Stimulated activated CD8-positive, alpha-beta memory T cell treated with anti-CD3 and anti-CD28 coated beads, Interleukin-7, amount 100 ng/mL, for 24 hours (primary cell): ENCODE measurements around the gene LRRC56.

Experiments used
- DNase-seq: peaks from one replicate; pipeline ENCODE4 v3.0.0-alpha.2; 2020; ENCODE audit warnings: low read depth

The LRRC56 gene

GRCh38 chr11:540583-541432, 3.5 kb downstream of the LRRC56 start:
- DNase-seq, result no peak

GRCh38 chr11:541433-541885, 4.1 kb downstream of the LRRC56 start:
- DNase-seq, result no peak

GRCh38 chr11:544817-545166, 7.5 kb downstream of the LRRC56 start:
- no peak for DNase-seq

- DNase-seq, result no peak
Measured at GRCh38 chr11:545171-545570, 7.8 kb downstream of the LRRC56 start.

GRCh38 chr11:548700-549603, 11.6 kb downstream of the LRRC56 start:
- no peak for DNase-seq

GRCh38 chr11:550021-550745, 12.9 kb downstream of the LRRC56 start:
- DNase-seq, result no peak

DNA sequence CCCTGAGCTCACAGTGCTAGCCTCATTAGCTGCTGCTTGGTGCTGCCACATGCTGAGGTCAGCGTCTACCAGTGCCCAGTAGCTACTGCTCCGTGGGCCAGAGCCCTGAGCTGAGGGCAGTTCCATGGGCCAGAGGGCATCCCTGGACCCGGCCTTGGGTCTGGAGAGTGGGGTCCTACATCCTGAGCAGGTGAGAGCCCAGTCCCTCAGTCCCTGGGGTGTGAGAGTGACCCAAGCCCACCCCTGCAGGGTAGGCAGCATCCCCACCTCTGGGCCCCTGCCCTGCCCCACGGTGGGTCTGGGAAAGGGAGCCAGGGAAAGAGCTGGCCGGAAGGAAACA, 13.4 kb downstream of the LRRC56 start:
- no peak for DNase-seq

DNA sequence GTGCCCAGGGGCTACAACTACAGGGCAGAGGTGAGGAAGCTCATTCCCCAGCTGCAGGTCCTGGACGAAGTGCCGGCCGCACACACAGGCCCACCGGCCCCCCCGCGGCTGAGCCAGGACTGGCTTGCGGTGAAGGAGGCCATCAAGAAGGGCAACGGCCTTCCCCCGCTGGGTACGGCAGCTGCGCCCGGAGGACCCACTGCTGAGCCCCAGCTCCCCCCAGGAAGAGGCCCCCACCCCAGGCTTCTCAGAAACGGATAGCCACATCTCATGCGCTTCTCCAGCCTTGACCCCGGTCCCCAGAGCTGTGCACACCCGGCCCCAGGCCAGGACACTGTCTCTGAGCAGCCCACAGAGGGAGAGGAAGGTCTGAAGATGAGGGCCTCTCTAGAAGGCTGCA, 13.8 kb downstream of the LRRC56 start:
- no peak for DNase-seq

DNA sequence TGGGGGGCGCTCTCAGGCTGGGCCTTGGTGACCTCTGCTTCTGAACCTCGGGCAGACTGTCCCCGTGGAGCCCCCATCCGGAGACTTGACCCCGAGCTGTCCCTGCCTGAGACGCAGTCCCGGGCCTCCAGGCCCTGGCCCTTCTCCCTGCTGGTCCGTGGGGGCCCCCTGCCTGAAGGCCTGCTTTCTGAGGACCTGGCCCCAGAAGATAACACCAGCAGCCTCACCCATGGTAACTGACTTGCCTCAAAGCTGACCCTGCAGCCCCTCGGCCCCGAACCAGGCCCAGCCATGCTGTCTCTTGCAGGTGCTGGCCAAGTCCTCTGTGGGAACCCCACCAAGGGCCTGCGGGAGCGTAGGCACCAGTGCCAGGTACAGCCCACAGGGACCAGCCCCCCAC, 14.3 kb downstream of the LRRC56 start:
- no peak for DNase-seq

DNA sequence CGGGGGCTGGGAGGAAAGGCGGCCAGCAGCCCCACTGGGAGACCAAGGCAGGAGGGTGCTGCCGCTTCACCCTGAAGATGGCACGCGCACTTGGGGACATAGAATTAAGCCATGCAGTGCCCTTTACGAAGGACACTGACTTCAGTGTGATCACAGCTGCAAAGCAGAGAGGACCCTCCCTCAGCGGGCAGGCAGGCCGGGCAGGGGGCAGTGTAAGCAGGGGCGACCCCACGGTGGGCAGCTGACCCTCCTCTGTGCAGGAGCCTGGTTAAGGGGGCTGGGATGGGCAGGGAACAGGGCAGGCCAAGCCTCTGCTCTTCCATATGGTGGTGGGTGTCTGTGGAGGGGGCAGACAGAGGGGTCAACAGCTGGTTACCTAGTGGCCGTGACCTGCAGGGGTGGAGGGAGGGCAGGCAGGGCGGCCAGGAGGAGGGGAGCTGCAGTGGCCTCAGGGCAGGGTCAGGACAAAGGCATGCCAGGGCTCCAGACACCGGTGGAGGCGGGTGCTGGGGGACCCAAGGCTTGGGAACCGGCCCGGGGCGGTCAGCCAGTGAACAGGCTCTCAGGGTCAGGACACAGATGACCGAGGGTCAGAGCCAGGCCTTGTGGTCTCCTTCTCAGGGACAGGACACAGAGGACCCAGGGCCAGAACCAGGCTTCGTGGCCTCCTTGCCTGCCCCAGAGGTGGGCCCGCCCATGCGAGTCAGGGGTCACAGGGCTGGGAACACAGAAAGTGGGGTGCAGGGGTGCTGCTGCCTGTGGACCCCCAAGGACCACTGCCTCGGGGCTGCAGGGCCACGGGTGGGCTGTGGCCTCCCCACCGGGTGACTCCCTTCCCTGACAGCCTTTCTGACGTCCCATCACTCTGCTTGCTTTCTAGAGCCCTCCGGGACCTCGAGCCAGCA, 16.0 kb downstream of the LRRC56 start:
- no peak for DNase-seq

- no peak for DNase-seq
Measured at GRCh38 chr11:553988-554340, 16.6 kb downstream of the LRRC56 start.

DNA sequence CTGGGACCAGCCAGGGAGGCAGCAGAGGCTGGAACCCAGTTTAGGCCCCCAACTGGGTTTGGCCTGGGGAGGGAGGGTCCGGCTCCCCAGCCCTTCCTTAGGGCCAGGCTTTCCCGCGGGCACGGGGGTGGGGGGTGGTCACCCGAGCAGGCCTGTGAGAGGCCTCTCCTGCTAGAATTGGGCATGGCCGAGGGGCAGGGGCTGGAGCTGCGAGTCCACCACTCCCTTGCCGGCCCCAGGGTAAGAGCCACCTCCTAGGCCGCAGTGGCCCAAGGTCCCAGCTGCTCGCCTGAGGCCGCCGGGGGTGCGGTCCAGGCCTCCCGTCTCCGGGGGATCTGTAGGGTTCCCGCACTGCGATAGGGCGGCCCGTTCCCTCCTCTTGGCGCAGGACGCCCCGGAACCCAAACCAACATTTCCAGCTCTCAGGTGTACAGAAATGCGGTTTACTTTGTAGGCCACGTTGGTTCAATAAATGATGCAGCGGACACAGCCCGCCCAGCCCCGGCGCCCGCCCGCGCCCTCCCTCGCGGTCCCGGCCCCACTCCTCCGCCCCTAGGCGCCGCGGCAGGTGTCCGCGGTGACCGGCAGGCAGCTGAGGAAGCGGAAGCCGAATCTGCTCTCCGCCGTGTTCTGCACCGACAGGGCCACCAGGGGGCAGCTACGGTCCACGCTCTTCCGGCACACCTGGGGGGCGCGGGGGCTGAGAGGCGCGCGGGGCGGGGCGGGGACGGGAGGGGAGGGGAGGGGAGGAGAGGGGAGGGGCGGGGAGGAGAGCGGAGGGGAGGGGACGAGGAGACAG, 17.3 kb downstream of the LRRC56 start:
- DNase-seq, result no peak

DNA sequence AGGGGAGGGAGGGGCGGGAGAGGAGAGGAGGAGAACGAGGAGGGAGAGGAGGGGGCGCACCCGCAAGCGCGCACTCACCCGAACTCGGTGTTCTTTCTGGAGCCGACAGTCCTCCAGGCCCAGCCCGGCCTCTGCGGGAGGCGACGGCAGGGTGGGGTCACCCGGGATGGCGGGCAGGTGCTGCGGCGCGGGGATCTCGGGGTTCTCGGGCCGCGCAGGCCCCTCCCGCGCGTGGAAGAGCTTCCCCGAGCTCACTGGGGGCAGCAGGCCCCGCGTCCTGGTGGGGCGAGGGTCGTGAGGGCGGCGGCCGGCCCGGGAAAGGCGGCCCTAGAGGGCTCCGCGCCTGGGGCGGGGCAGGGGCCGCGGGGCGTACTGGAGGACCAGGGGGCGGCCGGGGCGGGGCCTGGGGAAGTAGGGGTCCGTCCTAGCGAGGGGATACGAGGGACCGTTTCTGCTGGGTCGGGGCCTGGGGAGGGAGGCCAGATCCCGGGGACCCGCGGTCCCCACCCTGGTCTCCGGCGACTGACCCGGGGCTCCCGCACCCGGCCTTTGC, 18.0 kb downstream of the LRRC56 start:
- DNase-seq, result no peak

DNA sequence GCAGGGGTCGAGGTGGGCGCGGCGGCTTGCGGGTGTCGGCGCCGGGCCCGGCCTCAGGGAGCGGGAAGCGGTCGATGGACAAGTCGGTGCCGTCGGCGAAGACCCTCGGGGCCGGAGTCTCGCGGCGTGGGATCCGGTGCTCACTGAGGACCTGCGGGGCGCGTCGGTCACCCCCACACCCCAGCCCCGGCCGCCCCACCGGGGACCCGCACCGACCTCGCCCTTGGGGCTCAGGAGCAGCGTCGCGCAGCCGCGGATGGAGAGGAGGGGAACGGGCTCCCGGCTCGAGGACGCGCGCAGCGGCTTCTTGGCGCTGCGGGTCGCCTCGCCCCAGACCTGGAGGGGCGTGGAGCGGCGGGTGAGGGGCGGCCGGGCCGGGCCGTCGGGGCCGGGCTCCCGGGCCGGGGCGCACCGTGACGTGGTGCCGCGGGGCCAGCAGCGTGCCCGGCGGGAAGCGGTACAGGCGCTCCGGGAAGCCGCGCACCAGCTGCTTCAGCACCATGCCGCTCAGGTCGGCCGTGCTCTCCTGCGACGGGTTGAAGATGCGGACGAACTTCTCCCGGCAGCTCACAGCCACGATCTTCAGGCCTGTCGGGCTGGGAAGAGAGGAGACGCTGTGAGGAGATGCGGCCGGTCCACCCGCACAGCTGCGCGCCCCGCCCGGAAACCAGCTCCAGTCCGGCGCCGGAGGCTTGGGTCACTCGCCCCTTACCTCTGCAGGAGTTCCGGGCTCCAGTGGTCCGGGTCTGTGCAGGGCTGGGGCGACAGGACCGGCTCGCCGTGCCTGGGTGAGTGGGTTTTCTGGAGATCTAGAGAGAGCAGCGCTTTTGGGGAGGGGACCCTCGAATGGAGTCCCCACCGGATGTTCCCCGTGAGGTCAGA, 18.7 kb downstream of the LRRC56 start:
- DNase-seq, result no peak

DNA sequence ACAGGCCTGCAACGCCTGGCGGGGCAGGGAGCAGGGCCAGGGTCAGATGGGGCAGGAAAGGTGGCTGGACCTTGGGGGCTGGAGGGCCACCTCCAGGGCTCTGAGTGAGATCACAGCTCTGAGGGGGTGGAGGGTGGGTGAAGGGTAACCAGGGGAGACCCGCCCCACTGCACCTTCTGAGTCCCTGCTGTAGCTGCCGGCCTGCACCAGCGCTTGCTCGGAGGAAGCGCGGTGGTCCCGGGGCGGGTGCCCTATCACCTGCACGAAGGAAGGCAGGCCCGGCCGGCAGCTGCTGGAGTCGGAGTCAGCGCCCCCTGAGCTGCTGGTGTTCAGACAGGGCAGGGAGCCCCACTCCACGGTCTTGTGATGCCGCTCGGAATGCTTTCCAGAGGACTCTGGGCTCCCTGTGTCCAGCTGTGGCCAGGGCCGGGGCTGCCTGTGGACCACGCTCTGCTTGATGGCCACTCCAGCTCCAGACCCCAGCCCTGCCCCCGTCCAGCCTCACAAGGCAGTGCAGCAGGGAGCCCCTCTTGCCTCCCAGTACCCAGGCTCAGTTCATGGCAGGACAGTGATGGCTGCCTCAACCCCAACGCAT, 19.4 kb downstream of the LRRC56 start:
- DNase-seq, result no peak

- DNase-seq, result no peak
Measured at GRCh38 chr11:557328-558132, 20.2 kb downstream of the LRRC56 start.

- no peak for DNase-seq
Measured at GRCh38 chr11:558503-558902, 21.2 kb downstream of the LRRC56 start.

- DNase-seq, result no peak
Measured at GRCh38 chr11:559020-559620, 21.8 kb downstream of the LRRC56 start.
